Panc1 (cell line): ENCODE results near the gene RAB40A. TPM values are rescaled to one million over a fixed set of nuclear protein-coding genes. Genes with fewer than 3 reads are reported as not detected.

Source experiments
- total RNA-seq: library from RNA; stranded (reverse); gene quantifications from one replicate; pipeline ENCODE4 v1.2.1, GENCODE V29; 2021; ENCODE audit not compliant: unreplicated experiment

RAB40A gene
- total RNA-seq, 1 experiment from 2014 or later, result 0.26 TPM

Other genes with a start within 250 kb of the RAB40A start
- not detected for gene TCEAL5, start 242.7 kb downstream of the RAB40A start, total RNA-seq
- 9.1 TPM for gene BEX2, start 208.5 kb downstream of the RAB40A start, total RNA-seq
- not detected for gene TCEAL7, start 189.2 kb downstream of the RAB40A start, total RNA-seq
- 42.6 TPM for gene TCEAL9, start 163.0 kb downstream of the RAB40A start, total RNA-seq
- 59.3 TPM for gene BEX3, start 143.0 kb downstream of the RAB40A start, total RNA-seq
- 84.1 TPM for gene TCEAL4, start 66.0 kb upstream of the RAB40A start, total RNA-seq
- gene TCEAL3, start 88.5 kb upstream of the RAB40A start, total RNA-seq, result 23.8 TPM
- 31.7 TPM for gene TCEAL1, start 109.5 kb upstream of the RAB40A start, total RNA-seq
- 500 TPM for gene MORF4L2, start 167.2 kb upstream of the RAB40A start, total RNA-seq
- not detected for gene TMEM31, start 191.4 kb upstream of the RAB40A start, total RNA-seq